OCI-LY3 (cell line): ENCODE results near the gene FMNL3.
"Not testable (repeated sequence)": the region's sequence is repeated elsewhere in the genome, so short reads cannot be mapped to it uniquely, and the experiment has no call there.

Experiments used
- H2AFZ ChIP-seq: fragments of 200-600, 300-600 bp; shearing (Covaris generic); 2 replicates; pipeline ENCODE4 v1.6.0; 2014; ENCODE audit warnings: antibody characterized with exemption, low read depth, low read length
- H3K27ac ChIP-seq: fragments of 200-600, 300-600 bp; sonication (generic); 2 replicates; pipeline ENCODE4 v1.5.1; 2014; ENCODE audit warnings: mild to moderate bottlenecking, low read length, moderate library complexity, mixed read lengths
- H3K27me3 ChIP-seq: fragments of 200-600, 300-600 bp; sonication (generic); 2 replicates; pipeline ENCODE4 v1.6.1; 2014; ENCODE audit warnings: low read depth, low read length, mixed read lengths
- H3K36me3 ChIP-seq: fragments of 200-600, 300-600 bp; sonication (generic); replicated peaks from 2 replicates; pipeline ENCODE3; 2014; ENCODE audit warnings: low read depth, low read length, mixed read lengths
- H3K4me1 ChIP-seq: fragments of 300-600, 200-600 bp; sonication (generic); 2 replicates; pipeline ENCODE4 v1.6.1; 2014; ENCODE audit warnings: low read length, mixed read lengths
- H3K4me2 ChIP-seq: fragments of 200-600, 300-600 bp; sonication (generic); 2 replicates; pipeline ENCODE4 v1.6.1; 2014; ENCODE audit warnings: low read length, mixed read lengths
- H3K4me3 ChIP-seq: fragments of 300-600, 200-600 bp; sonication (generic); 2 replicates; pipeline ENCODE4 v1.5.1; 2014; ENCODE audit warnings: antibody characterized with exemption, mild to moderate bottlenecking, low read length, moderate library complexity
- H3K79me2 ChIP-seq: fragments of 300-600, 200-600 bp; shearing (Covaris generic); 2 replicates; pipeline ENCODE4 v1.6.1; 2014; ENCODE audit warnings: mild to moderate bottlenecking, low read length, mixed read lengths
- H3K9ac ChIP-seq: fragments of 300-600, 200-600 bp; shearing (Covaris generic); 2 replicates; pipeline ENCODE4 v1.6.0; 2014; ENCODE audit warnings: mild to moderate bottlenecking, low read length, moderate library complexity
- H3K9me3 ChIP-seq: fragments of 200-600, 300-600 bp; shearing (Covaris generic); 2 replicates; pipeline ENCODE4 v1.6.1; 2014; ENCODE audit warnings: low read length, mixed read lengths; ENCODE audit not compliant: insufficient read depth
- H4K20me1 ChIP-seq: fragments of 200-600, 300-600 bp; sonication (generic); 2 replicates; pipeline ENCODE4 v1.6.1; 2016; ENCODE audit warnings: low read length, mixed read lengths; ENCODE audit not compliant: insufficient read depth
- CTCF ChIP-seq: fragments of 200-600, 300-600 bp; sonication (generic); IDR thresholded peaks from 2 replicates; pipeline ENCODE4 v1.5.1; 2014; ENCODE audit warnings: antibody characterized with exemption, low read length, low read depth
- EZH2phosphoT487 ChIP-seq: fragments of 200-600 bp; shearing (Covaris generic); IDR thresholded peaks from 2 replicates; pipeline ENCODE4 v1.6.1; 2018; ENCODE audit warnings: antibody characterized with exemption, mixed run types, low read depth

Gene FMNL3

DNA sequence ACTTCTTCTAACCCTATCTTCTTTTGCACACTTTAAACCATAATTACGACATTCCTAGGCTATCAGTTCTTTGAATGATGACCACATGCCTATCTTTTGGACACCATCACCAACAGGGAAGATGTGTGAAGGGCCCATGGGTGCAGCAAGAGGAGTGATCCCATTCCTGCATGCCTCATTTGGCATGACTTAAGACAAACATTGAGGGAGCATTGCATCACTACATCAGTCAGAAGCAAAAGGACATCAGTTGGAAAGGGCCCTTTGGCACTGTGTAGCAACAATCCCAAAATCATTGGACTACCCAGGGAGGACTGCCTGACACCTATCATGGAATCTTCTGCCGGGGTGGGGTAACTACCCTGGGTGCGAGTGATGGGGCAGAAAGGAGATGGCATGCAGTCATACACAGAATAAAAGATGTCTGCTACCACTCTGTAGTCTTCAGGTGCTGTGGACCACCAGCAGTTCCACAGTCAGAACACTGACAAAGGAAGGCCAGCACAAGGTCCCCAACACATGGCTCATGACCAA is 23.4 kb upstream of the FMNL3 start:
- Histone ChIP-seq H3K4me2 (no peak overlapping the region), H3K9ac (no peak overlapping the region), H3K36me3 (no peaks in the 10 kb centered on the region), H3K27me3 (no peaks in the 10 kb centered on the region; the same call in 1 of the 2 replicates), H2AFZ (no peak overlapping the region), H3K4me3 (no peak overlapping the region), H3K9me3 (no peaks in the 10 kb centered on the region), H4K20me1 (no peaks in the 10 kb centered on the region), H3K27ac (no peak overlapping the region), H3K4me1 (no peaks in the 10 kb centered on the region), H3K79me2 (no peaks in the 10 kb centered on the region)
- no peak for TF ChIP-seq CTCF
- TF ChIP-seq EZH2phosphoT487, result no peak

- Histone ChIP-seq H3K36me3 (no peaks in the 10 kb centered on the region), H3K27ac (no peak overlapping the region), H4K20me1 (no peaks in the 10 kb centered on the region), H2AFZ (no peak overlapping the region), H3K4me2 (no peak overlapping the region), H3K9me3 (no peaks in the 10 kb centered on the region), H3K79me2 (no peaks in the 10 kb centered on the region), H3K27me3 (no peaks in the 10 kb centered on the region; the same call in 1 of the 2 replicates), H3K4me1 (no peaks in the 10 kb centered on the region), H3K4me3 (no peak overlapping the region), H3K9ac (no peak overlapping the region)
- TF ChIP-seq EZH2phosphoT487, result no peak
- TF ChIP-seq CTCF, result no peak
These were observed 22.8 kb upstream of the FMNL3 start for GRCh38 chr12:49730050-49730449.

- no peaks in the 10 kb centered on the region for H4K20me1 ChIP-seq
- H3K36me3 ChIP-seq, result no peaks in the 10 kb centered on the region
- H3K9me3 ChIP-seq, result no peaks in the 10 kb centered on the region
- no peak for TF ChIP-seq CTCF
- TF ChIP-seq EZH2phosphoT487, result no peak
- no peak overlapping the region for H3K4me2 ChIP-seq
- H3K9ac ChIP-seq, result no peak overlapping the region
- no peak overlapping the region for H3K4me3 ChIP-seq
- H3K27me3 ChIP-seq, result no peaks in the 10 kb centered on the region; the same call in 1 of the 2 replicates
- no peak overlapping the region for H3K27ac ChIP-seq
- no peak overlapping the region for H2AFZ ChIP-seq
- no peaks in the 10 kb centered on the region for H3K79me2 ChIP-seq
- no peaks in the 10 kb centered on the region for H3K4me1 ChIP-seq
These were observed 21.2 kb upstream of the FMNL3 start for GRCh38 chr12:49728446-49728845.

- not testable (repeated sequence) for H3K9ac ChIP-seq, H3K9me3 ChIP-seq, H3K79me2 ChIP-seq, H3K4me3 ChIP-seq, H3K27me3 ChIP-seq, H3K27ac ChIP-seq, H3K4me2 ChIP-seq, H4K20me1 ChIP-seq, H3K4me1 ChIP-seq, H3K36me3 ChIP-seq, H2AFZ ChIP-seq
These were observed 14.2 kb upstream of the FMNL3 start for GRCh38 chr12:49721355-49721754.

DNA sequence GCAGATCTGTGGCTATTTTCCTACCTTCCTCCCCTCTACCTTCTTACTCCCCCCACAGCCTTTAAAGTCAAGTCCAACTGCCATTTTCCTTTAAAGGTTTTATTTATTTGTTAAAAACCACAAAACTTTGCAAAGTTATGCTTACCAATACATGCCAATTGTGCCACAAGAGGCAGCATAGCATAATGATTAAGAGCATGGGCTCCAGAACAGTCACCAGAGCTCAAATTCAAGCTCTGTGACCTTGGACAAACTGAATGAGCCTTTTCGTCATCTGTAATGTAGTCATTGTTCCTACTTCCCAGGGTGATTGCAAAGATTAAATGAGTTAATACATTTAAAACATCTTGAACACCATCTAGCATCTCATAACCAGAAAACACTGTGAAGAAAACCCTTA is 13.0 kb upstream of the FMNL3 start:
- no peak for TF ChIP-seq EZH2phosphoT487
- TF ChIP-seq CTCF, result peak; percentile 31; the same call in 1 of the 2 replicates
- Histone ChIP-seq H3K27ac (no peak overlapping the region), H4K20me1 (no peaks in the 10 kb centered on the region), H3K36me3 (no peaks in the 10 kb centered on the region), H3K9ac (no peak overlapping the region), H3K4me1 (peaks cover 13% of the 10 kb centered on the region), H3K27me3 (no peaks in the 10 kb centered on the region), H3K79me2 (no peaks in the 10 kb centered on the region), H3K4me2 (no peak overlapping the region), H3K4me3 (no peak overlapping the region), H3K9me3 (no peaks in the 10 kb centered on the region), H2AFZ (no peak overlapping the region)

DNA sequence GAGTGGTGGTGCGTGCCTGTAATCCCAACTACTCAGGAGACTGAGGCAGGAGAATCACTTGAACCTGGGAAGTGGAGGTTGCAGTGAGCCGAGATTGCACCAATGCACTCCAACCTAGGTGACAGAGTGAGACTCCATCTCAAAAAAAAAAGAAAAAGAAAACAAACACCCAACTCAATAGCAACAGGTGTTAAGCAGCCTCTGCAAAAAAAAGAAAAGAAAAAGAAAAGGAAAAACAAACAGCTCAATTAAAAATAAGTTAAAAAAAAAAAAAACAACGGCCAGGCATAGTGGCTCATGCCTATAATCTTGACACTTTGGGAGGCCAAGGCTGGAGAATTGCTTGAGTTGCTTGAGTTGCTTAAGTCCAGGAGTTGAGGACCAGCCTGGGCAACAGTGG is 10.6 kb upstream of the FMNL3 start:
- not testable (repeated sequence) for H4K20me1 ChIP-seq, H3K27me3 ChIP-seq, H3K4me3 ChIP-seq, H3K36me3 ChIP-seq, H3K27ac ChIP-seq, H3K9ac ChIP-seq, H3K9me3 ChIP-seq, H3K79me2 ChIP-seq, H3K4me2 ChIP-seq, H2AFZ ChIP-seq
- peaks cover 13% of the 10 kb centered on the region for H3K4me1 ChIP-seq
